Mucosa of rectum (tissue), 2 donors: ENCODE results near the gene COLEC12.

Experiments used
- H3K27ac ChIP-seq, 2 donors: one replicate each; pipeline ENCODE4 v1.7.0; 2013; ENCODE audit warnings: inconsistent platforms in 2 of 2, low read depth in 2 of 2, low read length in 2 of 2
- H3K27me3 ChIP-seq, 2 donors: one replicate each; pipeline ENCODE4 v1.7.0; 2013; ENCODE audit warnings: low read length in 2 of 2; ENCODE audit not compliant: control insufficient read depth in 2 of 2, insufficient read depth in 2 of 2
- H3K36me3 ChIP-seq, 2 donors: one replicate each; pipeline ENCODE4 v1.7.0; 2013; ENCODE audit warnings: low read length in 2 of 2; ENCODE audit not compliant: control insufficient read depth in 2 of 2, insufficient read depth in 2 of 2
- H3K4me1 ChIP-seq, 2 donors: one replicate each; pipeline ENCODE4 v1.7.0; 2013; ENCODE audit warnings: low read length in 2 of 2, mild to moderate bottlenecking in 1 of 2; ENCODE audit not compliant: control insufficient read depth in 2 of 2, insufficient read depth in 2 of 2
- H3K4me3 ChIP-seq, 2 donors: one replicate each; pipeline ENCODE4 v1.7.0; 2013; ENCODE audit warnings: low read length in 2 of 2
- H3K9ac ChIP-seq, 2 donors: one replicate each; pipeline ENCODE4 v1.7.0; 2013; ENCODE audit warnings: low read length in 2 of 2, low read depth in 1 of 2, mild to moderate bottlenecking in 1 of 2
- H3K9me3 ChIP-seq, 2 donors: one replicate each; pipeline ENCODE4 v1.7.0; 2013; ENCODE audit warnings: low read length in 2 of 2; ENCODE audit not compliant: control insufficient read depth in 2 of 2
- donor health status: healthy.
- donor health status: Normal muscosa, but diverticular disease.

Gene COLEC12

GRCh38 chr18:523561-523960 is 23.1 kb upstream of the COLEC12 start:
- H3K4me1 ChIP-seq: peaks cover 0 to 3% of the 10 kb centered on the region in 2 donors

DNA sequence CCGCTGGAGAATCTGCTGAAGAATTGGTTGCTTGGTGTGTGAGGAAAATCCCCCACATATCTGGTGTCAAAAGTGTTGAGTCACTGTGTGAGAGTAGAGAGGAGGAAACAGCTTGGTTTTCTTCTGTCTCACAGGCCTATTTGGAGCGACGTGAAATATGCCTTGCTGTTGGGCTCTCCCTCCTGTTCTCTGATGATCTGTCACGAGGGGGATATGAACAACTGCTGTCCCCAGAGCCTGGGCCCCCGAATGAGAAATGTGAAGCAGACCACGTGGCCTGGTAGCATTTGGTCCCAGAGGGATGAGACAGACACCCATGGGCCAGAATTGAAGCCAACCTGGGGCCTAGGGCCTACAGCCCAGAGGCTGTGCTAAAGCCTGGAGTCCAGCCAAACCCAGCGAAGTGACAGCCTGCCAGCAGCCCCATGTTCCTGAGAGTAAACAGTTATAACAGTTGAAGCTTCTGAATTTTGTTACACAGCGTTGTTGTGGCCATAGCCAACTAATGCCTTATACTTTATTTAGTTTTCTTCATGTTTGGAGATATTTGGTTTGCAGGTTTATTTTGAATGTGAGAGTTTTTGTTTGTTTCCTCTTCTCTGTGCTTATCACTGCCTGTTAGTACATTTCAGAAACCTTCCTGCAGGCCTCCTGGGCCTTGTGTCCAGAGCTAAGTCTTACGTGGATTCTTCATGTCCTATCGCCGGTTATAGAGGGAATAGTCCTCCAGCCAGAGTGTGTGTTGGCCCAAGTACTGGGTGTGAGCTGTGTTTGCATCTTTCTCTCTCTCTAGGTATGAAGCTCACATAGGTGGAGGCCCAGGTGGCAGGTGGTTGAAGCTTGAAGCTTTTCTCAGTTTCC is 18.7 kb upstream of the COLEC12 start:
- H3K4me1 ChIP-seq: peaks cover 0 to 3% of the 10 kb centered on the region in 2 donors
- no peak overlapping the region for H3K4me3 ChIP-seq
- no peaks in the 10 kb centered on the region for H3K9me3 ChIP-seq
- H3K36me3 ChIP-seq: no peaks in the 10 kb centered on the region
- H3K27ac ChIP-seq: peak overlapping the region in 1 of 2 donors; percentile 49
- H3K27me3 ChIP-seq: no peaks in the 10 kb centered on the region
- no peak overlapping the region for H3K9ac ChIP-seq

More at GRCh38 chr18:523561-523960, 23.1 kb upstream of the COLEC12 start:
- H3K9me3 ChIP-seq: no peaks in the 10 kb centered on the region
- H3K27me3 ChIP-seq: no peaks in the 10 kb centered on the region
- no peaks in the 10 kb centered on the region for H3K36me3 ChIP-seq
- no peak overlapping the region for H3K9ac ChIP-seq
- H3K4me3 ChIP-seq: no peak overlapping the region
- no peak overlapping the region for H3K27ac ChIP-seq

GRCh38 chr18:518081-518480 is 17.6 kb upstream of the COLEC12 start:
- Histone ChIP-seq H3K9me3 (no peaks in the 10 kb centered on the region), H3K27me3 (no peaks in the 10 kb centered on the region), H3K36me3 (no peaks in the 10 kb centered on the region), H3K9ac (no peak overlapping the region), H3K4me1 (peaks cover 0 to 3% of the 10 kb centered on the region in 2 donors), H3K4me3 (no peak overlapping the region), H3K27ac (no peak overlapping the region)

GRCh38 chr18:515838-516237 is 15.3 kb upstream of the COLEC12 start:
- Histone ChIP-seq H3K9me3 (no peaks in the 10 kb centered on the region), H3K36me3 (no peaks in the 10 kb centered on the region), H3K4me3 (no peak overlapping the region), H3K9ac (no peak overlapping the region), H3K27ac (no peak overlapping the region), H3K27me3 (no peaks in the 10 kb centered on the region), H3K4me1 (peaks cover 0 to 3% of the 10 kb centered on the region in 2 donors)

DNA sequence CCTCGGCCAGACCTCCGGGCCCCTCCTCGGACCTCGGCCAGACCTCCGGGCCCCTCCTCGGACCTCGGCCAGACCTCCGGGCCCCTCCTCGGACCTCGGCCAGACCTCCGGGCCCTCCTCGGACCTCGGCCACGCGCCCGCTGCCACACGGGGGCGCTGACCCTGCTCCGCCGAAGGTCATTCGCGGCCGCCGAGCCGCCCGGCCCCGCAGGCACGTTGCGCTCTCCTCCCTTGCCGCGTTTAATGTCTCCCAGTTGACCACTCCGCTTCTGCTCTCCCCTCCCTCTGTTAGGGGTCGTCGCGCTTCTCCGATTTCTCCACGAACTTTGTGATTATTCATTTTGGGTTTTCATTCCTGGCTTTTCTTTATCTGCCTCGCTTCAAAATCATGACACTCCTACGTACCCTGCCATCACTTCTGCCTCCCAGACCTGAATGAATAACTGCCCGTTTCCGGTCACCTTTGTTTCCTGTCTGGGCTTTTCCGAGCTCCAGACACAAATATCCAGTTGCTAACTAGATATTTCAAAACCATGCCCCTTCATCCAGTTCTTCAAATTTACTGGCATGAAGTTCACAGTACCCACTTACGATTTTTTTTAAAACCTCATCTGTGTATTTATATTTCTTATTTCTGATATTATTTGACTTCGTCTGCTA is 14.8 kb upstream of the COLEC12 start:
- H3K4me1 ChIP-seq: peaks cover 0 to 3% of the 10 kb centered on the region in 2 donors
- H3K27me3 ChIP-seq: no peaks in the 10 kb centered on the region
- no peak overlapping the region for H3K27ac ChIP-seq
- H3K9me3 ChIP-seq: no peaks in the 10 kb centered on the region
- H3K4me3 ChIP-seq: no peak overlapping the region
- no peak overlapping the region for H3K9ac ChIP-seq
- no peaks in the 10 kb centered on the region for H3K36me3 ChIP-seq

GRCh38 chr18:513826-514530 is 13.5 kb upstream of the COLEC12 start:
- Histone ChIP-seq H3K9ac (no peak overlapping the region), H3K9me3 (no peaks in the 10 kb centered on the region), H3K4me3 (no peak overlapping the region), H3K27me3 (no peaks in the 10 kb centered on the region), H3K27ac (no peak overlapping the region), H3K4me1 (no peaks in the 10 kb centered on the region), H3K36me3 (no peaks in the 10 kb centered on the region)

DNA sequence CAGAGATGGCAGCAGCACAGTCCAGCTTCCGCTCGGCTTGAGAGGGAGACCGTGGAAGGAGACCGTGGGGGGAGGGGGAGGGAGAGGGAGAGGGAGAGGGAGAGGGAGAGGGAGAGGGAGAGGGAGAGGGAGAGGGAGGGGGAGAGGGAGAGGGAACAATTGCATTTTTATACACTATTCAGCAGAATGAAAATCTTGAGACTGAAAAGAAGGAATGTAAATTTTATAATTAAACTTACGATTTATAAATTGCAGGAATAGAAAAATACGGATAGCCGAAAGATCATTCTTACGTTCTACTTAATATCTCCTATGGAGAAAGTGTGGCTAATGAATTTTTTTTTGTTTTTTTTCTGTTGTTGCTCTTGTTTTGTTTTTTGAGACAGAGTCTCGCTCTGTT is 12.5 kb upstream of the COLEC12 start:
- H3K36me3 ChIP-seq: no peaks in the 10 kb centered on the region
- H3K27me3 ChIP-seq: no peaks in the 10 kb centered on the region
- H3K9ac ChIP-seq: no peak overlapping the region
- H3K27ac ChIP-seq: no peak overlapping the region
- no peaks in the 10 kb centered on the region for H3K9me3 ChIP-seq
- H3K4me3 ChIP-seq: no peak overlapping the region
- H3K4me1 ChIP-seq: no peaks in the 10 kb centered on the region

DNA sequence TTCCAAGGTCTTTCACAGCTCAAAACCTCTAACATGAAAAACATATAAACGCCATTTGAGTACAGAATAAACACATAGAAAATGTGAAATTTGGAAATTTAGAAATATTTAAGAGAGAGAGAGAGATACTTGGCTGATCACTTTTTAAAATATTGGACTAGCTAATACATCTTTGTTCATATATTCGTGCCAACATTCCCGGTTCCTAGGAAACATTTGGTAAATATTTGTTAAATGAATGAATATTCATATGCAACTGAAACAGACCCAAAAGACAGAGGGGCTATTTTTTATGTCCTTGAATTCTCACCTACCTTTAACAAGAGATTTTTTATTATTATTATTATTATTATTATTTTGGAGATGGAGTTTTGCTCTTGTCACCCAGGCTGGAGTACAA is 8.3 kb upstream of the COLEC12 start:
- Histone ChIP-seq H3K4me1 (no peaks in the 10 kb centered on the region), H3K9ac (no peak overlapping the region), H3K4me3 (no peak overlapping the region), H3K27me3 (no peaks in the 10 kb centered on the region), H3K27ac (no peak overlapping the region), H3K36me3 (no peaks in the 10 kb centered on the region), H3K9me3 (no peaks in the 10 kb centered on the region)

- Histone ChIP-seq H3K27me3 (no peaks in the 10 kb centered on the region), H3K9ac (no peak overlapping the region), H3K4me1 (no peaks in the 10 kb centered on the region), H3K27ac (no peak overlapping the region), H3K9me3 (no peaks in the 10 kb centered on the region), H3K4me3 (no peak overlapping the region), H3K36me3 (no peaks in the 10 kb centered on the region)
Measured at GRCh38 chr18:507636-508035, 7.1 kb upstream of the COLEC12 start.

DNA sequence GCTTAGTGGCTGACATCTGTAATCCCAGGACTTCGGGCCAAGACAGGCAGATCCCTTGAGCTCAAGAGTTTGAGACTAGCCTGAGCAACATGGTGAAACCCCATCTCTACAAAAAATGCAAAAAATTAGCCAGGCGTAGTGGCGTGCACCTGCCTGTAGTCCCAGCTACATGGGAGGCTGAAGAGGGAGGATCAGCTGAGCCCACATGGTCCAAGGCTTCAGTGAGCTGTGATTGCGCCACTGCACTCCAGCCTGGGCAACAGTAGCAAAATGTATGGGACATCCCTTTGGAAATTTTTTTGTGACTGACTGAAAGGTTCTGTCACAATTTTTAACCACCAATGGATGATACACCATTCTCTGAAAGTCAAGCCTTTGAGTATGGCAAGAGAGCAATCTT is 6.3 kb upstream of the COLEC12 start:
- Histone ChIP-seq H3K27ac (no peak overlapping the region), H3K9me3 (no peaks in the 10 kb centered on the region), H3K27me3 (no peaks in the 10 kb centered on the region), H3K4me3 (no peak overlapping the region), H3K36me3 (no peaks in the 10 kb centered on the region), H3K4me1 (no peaks in the 10 kb centered on the region), H3K9ac (no peak overlapping the region)
